M059J (cell line): ENCODE data around the gene LGR4. TPM values are rescaled to one million over a fixed set of nuclear protein-coding genes. Genes with fewer than 3 reads are reported as not detected.
A peak's percentile ranks its signal among the peaks of the same experiment; 100 is the strongest.

Experiments used
- DNase-seq: peaks from one replicate; pipeline ENCODE4 v3.0.0-alpha.2; 2012; ENCODE audit warnings: low read depth
- total RNA-seq: library from RNA; depleted of rRNA; stranded (reverse); fragments of >200 nt; shearing (Covaris generic); gene quantifications from 2 replicates; pipeline ENCODE4 v1.2.3, GENCODE V29; 2014

LGR4 gene
- total RNA-seq, 1 experiment from 2014 or later, result 45.2 TPM

DNA sequence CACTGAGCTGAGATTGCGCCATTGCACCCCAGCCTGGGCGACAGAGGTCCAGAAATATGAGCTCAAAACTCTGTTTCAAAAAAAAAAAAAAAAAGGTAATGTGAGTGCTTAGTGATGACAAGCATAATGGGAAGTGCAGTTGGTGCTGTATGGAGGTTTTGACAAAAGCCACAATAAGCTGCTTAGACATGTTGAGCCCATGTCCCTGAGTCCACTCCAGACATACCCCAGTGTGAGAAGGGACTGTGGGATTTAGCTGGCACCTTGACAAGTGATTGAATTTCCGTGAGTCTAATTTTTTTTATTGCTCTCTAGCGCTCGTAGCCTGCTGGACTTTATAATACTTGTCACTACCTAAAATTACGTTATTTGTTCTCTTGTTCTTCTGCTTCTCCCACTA is 15.1 kb upstream of the LGR4 start:
- no peak for DNase-seq

DNA sequence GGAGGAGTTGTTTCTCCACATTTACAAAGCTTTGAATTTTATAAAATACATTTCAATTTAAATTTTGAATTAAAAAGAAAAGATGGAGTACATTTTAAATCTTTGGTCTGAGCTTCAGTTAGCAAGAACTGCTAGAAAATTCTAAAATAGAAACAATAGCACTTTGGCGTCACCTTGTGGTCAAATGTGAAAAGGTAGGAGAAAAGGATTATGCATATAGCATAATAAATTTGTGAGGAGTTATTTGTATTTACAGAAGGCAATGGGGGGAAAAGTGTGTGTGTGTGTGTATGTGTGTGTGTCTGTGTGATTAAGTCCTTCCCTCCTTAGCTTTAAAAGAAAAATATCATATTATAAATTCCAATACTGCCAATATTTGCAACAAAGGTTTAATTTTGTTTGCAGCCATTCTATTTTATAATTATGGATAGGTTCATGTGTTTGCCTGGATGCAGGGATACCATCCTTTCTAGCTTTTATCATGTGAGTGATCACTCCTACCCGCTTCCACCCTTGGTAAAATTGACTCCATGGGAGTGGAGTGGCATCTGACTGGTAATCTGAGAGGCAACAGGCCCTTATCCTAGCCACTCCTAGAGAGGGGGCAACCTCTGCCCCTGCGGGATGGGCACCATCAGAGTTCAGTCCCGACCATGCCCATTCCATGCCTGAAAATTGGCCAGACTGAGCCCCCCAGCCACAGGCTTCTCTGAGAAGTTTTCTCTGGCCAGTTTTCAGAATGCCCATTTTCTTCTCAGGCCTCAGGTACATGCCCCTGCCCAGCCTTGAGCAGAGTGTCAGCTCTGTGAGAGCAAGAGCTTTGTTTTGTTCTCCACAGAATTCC is 13.6 kb upstream of the LGR4 start:
- peak; percentile 65 for DNase-seq

DNA sequence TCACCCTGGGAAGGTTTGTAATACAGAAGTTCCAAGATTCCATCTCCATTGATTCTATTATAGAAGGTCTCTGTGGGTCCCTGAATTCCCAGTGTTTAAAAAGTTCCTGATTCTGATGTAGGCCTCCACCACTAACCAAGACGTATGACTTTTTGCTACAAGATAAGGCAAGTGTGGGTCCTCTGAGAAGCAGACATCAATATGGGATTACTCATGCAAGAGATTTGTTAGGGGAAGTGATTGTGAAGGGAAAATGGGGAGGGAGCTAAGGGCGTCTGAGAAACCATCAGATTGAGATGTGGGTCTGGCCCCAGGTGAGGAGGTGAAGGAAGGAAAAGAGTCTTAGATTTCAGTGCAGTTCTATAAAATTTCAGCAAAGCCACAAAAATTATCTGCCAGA is 10.2 kb upstream of the LGR4 start:
- no peak for DNase-seq

DNA sequence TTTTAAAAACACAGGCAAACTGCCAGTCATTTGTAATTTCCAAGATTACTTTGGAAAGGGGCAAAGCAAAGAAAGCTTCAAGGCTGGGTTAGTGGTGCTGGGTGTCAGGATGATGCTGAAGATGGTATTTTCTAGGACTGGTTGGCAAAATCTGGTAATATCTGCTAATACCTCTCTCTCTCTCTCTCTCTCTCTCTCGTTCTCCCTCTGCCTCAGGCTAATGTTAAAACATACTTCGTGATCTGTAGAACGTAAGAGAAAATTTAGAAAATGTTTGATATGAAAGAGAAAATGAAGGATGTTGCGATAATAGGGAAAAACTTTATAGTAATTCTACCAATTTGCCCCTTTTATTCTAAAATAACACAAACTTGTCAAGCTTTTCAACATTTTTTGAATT is 9.4 kb upstream of the LGR4 start:
- DNase-seq, result no peak

DNA sequence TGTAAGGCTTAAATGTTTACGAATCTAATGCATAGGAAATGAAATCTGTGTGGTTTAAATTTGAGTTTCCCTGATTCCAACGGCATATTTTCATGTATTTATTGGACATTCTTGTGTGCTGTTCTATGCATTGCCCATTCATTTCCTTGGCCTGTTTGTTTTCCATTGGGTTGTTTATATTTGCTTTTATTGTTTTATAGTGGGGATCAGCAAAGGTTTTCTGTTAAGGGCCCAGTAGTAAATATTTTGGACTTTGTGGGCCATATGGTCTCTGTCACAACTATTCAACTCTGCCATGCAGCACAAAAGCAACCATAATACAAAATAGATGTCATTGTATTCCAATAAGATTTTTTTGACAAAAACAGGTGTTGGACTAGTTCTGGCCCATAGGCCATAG is 5.2 kb upstream of the LGR4 start:
- no peak for DNase-seq

DNA sequence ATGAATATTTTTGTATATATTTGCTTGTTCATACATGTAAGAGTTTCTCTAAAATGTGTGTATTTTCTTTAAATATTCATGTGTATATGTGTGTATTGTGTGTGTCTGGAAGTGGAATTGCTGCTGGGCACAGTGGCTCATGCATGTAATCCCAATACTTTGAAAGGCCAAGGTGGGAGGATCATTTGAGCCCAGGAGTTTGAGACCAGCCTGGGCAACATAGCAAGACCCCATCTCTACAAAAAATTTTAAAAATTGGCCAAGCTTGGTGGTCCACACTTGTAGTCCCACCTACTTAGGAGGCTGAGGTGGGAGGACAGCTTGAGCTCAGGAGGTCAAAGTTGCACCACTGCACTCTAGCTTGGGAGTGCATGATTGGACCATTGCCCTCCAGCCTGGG is 4.7 kb upstream of the LGR4 start:
- no peak for DNase-seq

DNA sequence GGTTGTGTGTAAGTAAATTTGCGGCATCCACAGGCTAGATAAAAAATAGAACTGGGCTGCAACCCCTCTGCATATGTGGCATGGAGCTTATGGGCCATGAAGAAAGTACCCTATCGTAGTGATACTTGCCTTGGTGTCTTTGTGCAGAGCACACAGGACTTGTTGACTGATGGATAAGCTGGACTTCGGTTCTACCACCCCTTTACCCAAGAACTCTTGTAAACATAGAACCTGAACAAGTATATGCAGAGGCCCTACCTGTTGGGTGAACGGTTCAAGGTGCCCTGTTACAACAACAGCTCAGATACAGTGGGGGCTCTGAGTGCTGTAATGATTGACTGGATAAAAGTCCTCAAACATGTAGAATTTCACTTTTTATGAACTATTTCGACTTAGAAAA is 3.0 kb upstream of the LGR4 start:
- DNase-seq, result no peak

DNA sequence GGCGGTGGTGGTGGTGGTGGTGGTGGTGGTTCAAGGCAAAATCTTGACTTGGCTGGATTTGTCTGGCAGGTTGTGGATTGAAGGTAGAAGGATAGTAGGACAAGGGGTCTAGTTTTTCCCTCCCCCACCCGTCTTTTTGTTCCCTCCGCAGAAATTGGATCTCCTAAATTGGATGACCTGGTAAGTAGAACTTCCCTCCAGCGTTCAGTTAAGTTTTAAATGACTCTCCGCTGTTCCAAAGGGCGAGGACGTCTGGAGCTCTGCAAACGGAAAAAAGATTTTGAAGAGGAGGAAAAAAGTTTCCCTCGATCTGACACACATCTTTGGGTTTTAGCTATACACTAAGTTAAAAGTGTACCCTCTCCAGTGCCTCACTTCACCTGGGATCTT is 422 bp upstream of the LGR4 start:
- DNase-seq, result no peak

DNA sequence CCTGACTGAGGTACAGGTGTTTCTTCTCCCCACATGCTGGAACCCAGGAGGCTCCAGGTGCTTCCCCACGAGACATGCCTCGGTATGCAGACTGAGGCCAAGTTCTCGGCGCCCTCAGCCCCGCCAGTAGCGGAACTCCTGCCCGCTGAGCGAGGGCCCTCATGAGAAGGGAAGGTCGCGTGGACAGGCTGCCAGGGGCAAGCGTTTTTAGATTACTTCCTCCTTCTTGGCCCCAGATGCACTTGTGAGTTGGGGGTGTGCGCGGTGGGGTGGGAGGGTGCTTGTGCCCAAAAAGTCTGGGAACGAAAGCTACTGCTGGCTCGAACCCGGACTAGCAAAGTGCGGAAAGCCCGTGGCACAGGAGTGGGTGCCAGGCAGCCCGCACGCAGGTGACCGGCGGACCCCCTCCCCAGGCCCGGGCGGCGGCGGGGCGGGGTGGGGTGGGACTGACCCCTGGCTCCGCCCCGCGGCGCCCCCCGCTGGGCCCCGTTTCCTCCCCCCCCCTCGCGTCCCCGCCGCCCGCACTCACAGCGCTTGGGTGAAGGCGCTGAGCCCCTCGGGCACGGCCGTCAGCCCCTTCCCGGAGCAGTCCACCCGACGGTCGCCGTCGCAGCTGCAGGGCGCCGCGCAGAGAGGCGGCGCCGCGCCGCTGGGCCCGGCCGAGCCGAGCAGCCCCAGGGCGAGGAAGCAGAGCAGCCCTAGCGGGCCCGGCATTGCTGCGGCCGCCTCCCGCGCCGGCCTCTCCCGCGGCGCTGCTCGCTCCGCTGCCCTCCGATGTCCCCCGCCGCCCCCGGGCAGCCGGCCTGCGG is 797 bp downstream of the LGR4 start:
- peak; percentile 46 for DNase-seq

DNA sequence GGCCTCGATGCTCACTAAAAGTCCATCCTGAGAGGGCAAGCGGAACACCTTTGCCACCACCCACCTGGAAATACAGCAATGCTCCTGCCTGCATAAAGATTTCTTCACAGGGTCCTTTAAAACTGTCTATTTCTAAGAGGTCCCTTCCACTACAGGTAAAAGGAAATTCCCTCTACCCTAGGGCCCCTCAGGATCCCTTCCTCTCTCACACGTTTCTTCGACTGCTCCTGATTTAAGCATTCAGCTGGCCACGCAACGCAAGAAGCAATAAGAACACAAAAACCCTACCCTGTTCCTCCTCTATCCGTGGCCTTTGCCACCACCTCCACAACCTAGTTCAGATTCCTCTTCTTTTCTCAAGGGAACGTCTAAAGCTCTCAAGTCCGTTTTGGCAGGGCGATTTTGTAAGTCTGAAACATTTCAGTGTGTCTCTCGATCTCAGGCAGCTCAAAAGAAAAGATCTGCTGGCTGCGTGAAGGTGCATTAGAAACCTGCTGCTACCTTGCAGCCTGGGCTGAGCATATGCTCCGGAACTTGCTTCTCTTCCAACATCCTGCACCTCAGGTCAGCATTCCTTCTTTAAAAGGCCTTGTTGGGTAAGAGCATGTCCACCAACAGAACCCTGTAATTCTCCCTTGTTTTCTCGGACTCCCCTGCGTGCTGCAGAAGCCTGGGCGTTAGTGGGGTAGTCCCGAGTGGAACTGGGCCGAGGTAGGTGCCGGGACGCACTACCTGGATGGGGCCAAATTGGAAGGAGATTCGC is 1.6 kb downstream of the LGR4 start:
- peak; percentile 58 for DNase-seq

DNA sequence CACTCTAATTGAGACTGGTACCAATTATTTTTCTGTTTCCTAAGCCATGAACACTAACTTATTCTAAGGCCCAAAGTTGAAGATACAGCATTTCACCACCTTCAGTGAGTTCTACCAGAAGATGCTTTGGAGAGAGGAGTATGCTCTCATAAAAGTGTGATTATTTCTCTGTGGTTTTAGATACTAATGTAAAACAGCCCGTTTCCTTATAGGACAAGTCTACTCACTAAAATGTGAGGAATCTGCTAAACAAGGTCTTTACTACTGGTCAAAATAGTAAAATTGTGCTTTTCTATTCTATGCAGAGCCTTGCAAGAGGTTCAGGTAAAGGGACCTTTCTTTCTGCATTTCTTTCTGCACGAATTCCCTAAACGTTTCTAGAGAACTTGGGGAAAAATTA is 2.4 kb downstream of the LGR4 start:
- no peak for DNase-seq

DNA sequence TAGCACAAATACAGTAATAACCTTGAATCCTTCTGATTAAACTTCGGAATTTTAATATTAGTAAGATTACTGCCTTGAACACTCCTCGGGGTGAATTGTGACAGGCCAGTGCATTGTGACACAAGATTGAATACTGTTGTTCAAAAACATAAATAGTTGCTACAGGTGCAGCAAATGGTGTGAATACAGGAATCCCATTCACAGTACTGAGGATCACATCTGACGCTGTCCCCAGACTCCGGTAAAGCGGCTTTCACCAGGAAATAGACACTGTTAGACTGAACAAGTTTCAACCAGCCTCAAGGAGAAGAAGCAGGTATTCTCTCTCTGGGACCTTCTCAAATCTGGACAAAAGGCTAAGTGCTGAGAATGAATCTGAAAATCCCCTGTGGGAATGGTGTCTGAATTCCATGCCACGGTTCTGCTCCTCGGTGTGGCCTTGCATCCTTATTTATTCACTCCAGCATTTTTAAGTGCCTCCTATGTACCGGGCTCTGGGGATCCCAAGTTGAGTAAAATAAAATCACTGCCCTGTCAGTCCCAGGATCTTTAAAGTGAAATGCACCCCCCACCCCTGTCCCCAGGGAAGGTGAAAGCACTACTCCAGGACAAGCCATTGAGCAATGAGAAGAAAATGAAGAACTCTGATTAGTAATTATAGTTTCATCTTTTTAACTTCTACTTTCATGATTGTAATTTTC is 3.4 kb downstream of the LGR4 start:
- DNase-seq, result peak; percentile 40

DNA sequence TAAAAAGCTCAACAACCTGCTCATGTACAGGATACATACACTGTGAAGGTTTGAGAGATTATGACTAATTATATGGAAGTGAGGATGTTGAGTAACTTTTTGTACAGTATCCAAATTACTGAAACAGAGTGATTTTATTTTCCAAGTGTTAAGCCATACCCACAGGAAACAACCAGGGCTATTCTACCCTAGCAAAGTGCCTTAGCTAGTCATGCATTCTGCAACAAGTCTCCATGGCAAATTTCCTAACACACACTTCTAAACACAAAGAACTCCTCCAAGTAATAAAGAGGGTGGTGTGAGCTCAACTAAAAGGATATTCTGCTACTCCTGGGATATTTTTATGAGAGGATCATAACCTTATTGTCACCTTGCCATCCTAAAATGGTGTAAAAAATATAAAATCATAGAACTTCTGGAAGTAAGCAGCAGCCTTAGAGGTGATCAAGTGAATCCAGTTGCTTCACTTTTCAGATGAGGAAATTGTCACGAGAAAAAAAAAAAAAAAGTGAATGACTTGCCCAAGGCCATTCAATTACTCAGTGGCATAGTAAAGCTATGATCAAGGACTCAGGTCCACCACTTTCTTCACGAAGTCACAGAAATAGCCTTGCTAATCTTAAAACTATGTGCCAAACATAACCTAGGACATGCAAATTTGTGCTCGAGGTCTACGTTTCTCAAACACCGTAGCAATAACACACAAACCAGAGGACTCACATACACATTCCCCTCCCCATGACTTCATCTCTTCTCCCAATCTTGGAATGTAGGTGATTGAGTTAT is 4.2 kb downstream of the LGR4 start:
- DNase-seq, result peak; percentile 97

DNA sequence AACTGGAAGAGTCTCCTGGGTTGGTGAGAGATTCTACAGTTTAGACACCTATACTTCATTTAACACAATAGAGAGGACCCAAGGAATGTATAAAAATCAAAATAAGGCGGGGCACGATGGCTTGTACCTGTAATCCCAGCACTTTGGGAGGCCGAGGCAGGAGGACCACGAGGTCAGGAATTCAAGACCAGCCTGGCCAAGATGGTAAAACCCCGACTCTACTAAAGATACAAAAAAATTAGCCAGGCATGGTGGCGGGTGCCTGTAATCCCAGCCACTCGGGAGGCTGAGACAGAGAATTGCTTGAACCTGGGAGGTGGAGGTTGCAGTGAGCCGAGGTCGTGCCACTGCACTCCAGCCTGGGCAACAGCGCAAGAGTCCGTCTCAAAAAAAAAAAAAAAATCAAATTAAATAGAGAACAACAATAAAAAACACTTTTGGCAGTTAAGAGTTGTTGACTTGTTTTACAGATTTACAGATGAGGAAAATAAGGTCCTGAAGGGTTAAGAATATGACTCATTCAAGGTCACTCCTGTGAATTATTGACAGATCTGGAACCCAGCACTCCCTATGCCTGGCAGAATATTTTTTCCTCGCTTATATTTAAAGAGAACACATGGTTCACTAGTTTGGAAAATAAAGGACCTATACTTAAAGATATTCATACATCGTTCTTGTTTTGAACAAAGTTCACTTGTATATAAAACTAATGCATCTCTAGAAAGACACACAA is 5.2 kb downstream of the LGR4 start:
- DNase-seq, result no peak

DNA sequence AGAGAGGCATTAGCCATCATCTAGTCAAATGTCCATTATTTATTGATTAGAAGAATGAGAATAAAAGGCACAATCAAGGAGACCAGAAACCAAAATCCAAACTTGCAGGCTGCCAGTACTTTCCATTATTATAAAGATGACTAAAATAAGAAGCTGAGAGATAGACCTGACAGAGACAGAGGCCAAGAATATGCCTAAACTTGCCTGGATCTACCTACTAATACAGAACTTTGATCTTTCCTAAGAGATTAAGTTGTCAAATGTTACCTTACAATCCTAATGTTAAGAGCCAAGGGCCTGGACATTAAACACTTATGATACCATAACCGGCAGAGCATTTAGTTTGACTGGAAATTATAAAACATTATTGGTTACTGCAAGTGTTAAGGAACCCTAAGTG is 6.2 kb downstream of the LGR4 start:
- no peak for DNase-seq

DNA sequence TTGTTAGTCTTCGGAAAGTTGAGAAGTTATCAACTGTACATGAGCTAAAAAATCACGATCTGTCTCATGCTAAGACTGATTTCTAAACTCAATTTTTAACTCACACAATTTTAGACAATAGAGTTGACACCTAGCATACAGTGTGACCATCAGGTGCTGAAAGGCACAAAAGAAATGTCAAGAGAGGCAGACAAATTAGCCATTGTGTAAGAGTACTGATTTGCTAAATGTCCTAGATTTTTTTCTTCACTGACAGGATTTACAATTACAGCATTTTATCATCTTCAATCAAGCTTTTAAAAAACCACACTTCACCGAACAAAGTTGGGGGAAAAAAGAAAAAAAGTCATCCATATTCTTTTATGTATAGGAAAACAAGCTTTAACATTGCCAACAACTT is 7.0 kb downstream of the LGR4 start:
- DNase-seq, result no peak

DNA sequence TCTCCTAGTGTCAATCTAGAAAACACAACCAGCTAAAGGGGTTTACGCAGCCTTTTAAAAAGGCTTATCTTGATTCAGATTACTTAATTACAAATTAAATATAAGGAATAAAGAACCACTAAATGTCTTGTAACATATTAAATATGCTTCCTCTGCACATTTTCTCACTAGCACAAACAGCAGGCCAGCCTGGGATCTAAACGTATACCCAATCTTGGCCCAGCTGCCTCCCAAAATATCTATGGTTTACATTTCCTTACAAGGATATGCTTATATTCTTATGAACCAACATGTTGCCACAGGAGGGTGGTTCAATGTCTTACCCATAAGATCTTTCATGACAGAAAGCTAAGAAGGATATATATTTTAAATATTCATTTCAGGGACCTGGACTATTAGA is 7.7 kb downstream of the LGR4 start:
- no peak for DNase-seq

DNA sequence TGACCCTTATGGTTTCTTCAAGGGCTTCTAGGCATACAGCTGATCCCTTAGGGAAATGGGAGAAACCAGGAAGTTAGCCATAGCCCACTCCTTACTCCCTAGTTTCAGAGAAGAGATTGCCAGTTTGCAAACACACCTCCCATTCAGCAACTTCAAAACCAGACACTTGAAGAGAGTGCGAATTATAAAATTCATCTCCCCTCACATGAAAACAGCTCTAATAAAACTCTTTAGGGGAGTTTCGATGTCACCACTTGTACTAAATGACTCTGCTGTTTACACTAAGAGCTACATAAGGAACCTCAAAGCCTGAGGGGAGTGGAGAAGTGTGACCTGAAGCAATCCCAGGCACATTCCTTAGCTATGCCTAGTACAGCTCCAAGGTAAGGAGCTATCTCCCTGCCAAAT is 8.3 kb downstream of the LGR4 start:
- peak; percentile 97 for DNase-seq

DNA sequence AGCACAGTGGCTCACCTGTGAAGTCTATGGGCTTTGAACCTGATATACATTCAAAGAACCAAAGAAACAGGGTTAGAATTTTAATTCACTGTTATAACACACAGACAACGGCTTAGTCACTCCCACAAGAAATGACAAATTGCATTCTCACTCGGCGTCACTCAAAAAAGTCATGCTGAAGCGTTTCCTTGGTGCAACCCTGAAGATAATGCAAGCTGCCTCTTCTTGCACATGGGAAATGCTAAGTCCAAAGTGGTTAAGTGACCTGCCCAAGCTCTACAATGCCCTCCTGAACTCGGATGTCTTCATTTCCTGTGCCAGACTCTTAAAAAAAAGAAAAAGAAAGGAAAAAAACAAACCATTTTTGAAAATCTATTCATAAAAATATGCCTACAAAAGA is 10.0 kb downstream of the LGR4 start:
- peak; percentile 87 for DNase-seq
